ENCODE results near the gene F8A3. TPM values are rescaled to one million over a fixed set of nuclear protein-coding genes. Genes with fewer than 3 reads are reported as not detected.
"Not testable (repeated sequence)": the region's sequence is repeated elsewhere in the genome, so short reads cannot be mapped to it uniquely, and the experiment has no call there.

The F8A3 gene
- 1 to 10 TPM in 1 of 2 donors, under 1 TPM in 1; 0.23 to 5.1 TPM for total RNA-seq

- not testable (repeated sequence) for H3K4me1 Mint-ChIP-seq (ENCODE audit: low read depth); H3K9me3 Mint-ChIP-seq; H3K36me3 Mint-ChIP-seq (ENCODE audit: insufficient read depth in 2 of 2)
These were observed at the start of gene F8A3 for GRCh38 chrX:155458471-155458870. Gene F8A3, minus strand, starts transcription at chrX:155458620. Its CDS starts 20 bp downstream, at chrX:155458600.

GRCh38 chrX:155505296-155505695, 46.9 kb upstream of the F8A3 start:
- Mint-ChIP-seq H3K9me3 (no peaks in the 10 kb centered on the region), H3K4me3 (no peak overlapping the region), H3K27ac (no peak overlapping the region), H3K4me1 (ENCODE audit: low read depth) (no peaks in the 10 kb centered on the region), H3K36me3 (ENCODE audit: insufficient read depth in 2 of 2) (peaks cover 3 to 4% of the 10 kb centered on the region in 2 donors), H3K27me3 (ENCODE audit: low read depth) (no peaks in the 10 kb centered on the region)
- no peak for ATAC-seq (replicated peaks in 1 of 2)
- DNase-seq: no peak

More at GRCh38 chrX:155458471-155458870, at the start of gene F8A3:
- not testable (repeated sequence) for H3K27ac Mint-ChIP-seq; H3K27me3 Mint-ChIP-seq (ENCODE audit: low read depth); H3K4me3 Mint-ChIP-seq; DNase-seq
- peak; percentile 77 to 79 for ATAC-seq (replicated peaks in 1 of 2)

DNA sequence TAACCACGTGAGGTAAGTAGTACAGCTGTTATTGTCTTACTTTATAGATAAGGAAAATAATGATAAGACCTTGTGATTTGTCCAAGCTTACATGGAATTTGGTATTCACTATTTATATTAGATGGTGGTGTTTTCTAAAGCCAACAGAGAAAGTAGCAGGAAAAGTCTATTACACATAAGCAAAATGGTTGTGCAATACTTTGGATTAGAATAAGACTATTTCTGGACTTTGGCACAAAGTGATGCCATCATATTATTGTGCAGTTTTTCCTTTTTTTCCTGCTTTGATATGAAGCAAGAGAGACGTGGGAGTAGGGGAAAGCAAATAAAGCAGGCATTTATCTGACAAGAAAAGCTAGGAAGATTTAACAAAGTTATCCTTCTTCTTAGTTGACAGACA, 36.7 kb upstream of the F8A3 start:
- not testable (repeated sequence) for H3K27me3 Mint-ChIP-seq (ENCODE audit: low read depth); H3K27ac Mint-ChIP-seq; H3K9me3 Mint-ChIP-seq

GRCh38 chrX:155491421-155491820, 33.0 kb upstream of the F8A3 start:
- not testable (repeated sequence) for H3K36me3 Mint-ChIP-seq (ENCODE audit: insufficient read depth in 2 of 2); ATAC-seq (replicated peaks in 1 of 2); H3K9me3 Mint-ChIP-seq; DNase-seq; H3K4me3 Mint-ChIP-seq; H3K27me3 Mint-ChIP-seq (ENCODE audit: low read depth); H3K4me1 Mint-ChIP-seq (ENCODE audit: low read depth); H3K27ac Mint-ChIP-seq

More for the DNA sequence above, 36.7 kb upstream of the F8A3 start:
- H3K4me1 Mint-ChIP-seq (ENCODE audit: low read depth); H3K4me3 Mint-ChIP-seq; DNase-seq; H3K36me3 Mint-ChIP-seq (ENCODE audit: insufficient read depth in 2 of 2); ATAC-seq (replicated peaks in 1 of 2): not testable (repeated sequence)

GRCh38 chrX:155477136-155477535, 18.7 kb upstream of the F8A3 start:
- peak; percentile 88 to 95 for ATAC-seq (replicated peaks in 1 of 2)
- DNase-seq; H3K4me1 Mint-ChIP-seq (ENCODE audit: low read depth); H3K9me3 Mint-ChIP-seq; H3K36me3 Mint-ChIP-seq (ENCODE audit: insufficient read depth in 2 of 2); H3K4me3 Mint-ChIP-seq; H3K27me3 Mint-ChIP-seq (ENCODE audit: low read depth); H3K27ac Mint-ChIP-seq: not testable (repeated sequence)

DNA sequence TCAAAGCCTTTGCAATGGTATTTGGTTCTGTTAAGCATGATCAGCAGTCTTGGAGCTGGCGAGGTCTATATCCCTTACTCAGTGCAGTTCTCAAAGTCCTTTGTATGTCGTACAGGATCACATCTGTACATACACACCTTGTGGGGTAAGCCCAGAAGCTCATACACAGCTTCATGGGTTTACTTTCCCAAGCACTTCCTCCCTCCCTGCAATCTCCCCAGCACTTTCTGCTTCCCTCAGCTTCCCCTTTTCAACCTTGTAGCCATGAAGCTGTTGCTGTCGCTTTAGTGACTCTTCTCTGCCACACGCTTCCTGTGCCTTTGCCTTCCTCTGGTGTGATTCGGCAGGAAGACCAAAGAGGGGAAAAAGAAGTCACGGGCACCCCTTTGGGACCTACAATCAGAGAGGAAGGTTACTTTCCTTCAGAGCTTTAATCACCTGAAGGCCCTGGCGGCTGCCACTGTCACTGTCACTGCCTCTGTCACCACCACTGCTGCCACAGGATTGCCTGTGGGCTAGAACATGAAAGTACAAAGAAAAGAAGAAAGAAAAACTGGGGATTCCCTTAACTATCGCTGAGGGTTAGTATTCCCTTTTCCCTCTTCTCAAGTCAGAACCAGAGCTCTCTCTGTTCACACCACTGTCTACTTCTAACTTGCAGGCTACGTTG, 8.0 kb upstream of the F8A3 start:
- H3K27me3 Mint-ChIP-seq (ENCODE audit: low read depth); H3K27ac Mint-ChIP-seq; H3K4me1 Mint-ChIP-seq (ENCODE audit: low read depth); H3K9me3 Mint-ChIP-seq; H3K36me3 Mint-ChIP-seq (ENCODE audit: insufficient read depth in 2 of 2); DNase-seq; H3K4me3 Mint-ChIP-seq: not testable (repeated sequence)
- peak; percentile 77 to 85 for ATAC-seq (replicated peaks in 1 of 2)

GRCh38 chrX:155460501-155460900, 2.1 kb upstream of the F8A3 start:
- ATAC-seq (replicated peaks in 1 of 2): peak; percentile 55 to 66

DNA sequence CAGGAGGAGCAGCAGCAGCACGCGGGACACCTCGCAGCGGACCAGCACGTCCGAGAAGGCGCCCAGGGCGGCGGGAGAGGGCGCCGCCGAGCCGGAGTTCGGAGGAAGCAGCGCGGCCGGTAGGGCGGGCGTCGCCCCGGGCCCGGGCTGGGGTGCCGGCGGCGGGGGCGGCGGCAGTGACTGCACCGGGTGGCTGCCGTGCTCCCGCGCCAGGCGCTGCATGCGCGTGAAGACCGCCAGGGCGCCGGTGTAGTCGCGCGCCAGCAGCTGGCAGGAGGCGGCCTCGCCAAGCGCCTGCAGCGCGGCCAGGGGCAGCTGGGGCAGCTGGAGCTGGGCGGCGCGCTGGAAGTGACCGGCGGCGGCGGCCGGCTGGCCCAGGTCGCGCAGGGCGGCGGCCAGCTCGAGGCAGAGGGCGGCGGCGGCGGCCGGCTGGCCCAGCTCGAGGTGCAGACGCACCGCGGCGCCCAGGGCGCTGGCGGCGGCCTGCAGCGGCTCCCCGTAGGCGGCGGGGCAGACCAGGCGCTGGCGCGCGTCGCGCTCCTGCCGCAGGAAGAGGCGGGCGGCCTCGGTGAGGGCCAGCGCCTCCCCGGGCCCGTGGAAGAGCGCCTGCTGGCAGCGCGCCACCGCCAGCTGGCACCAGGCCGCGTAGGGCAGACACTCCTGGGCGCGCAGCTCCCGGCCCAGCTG, 516 bp downstream of the F8A3 start:
- not testable (repeated sequence) for H3K36me3 Mint-ChIP-seq (ENCODE audit: insufficient read depth in 2 of 2); H3K27me3 Mint-ChIP-seq (ENCODE audit: low read depth); H3K4me1 Mint-ChIP-seq (ENCODE audit: low read depth); DNase-seq; H3K4me3 Mint-ChIP-seq; H3K9me3 Mint-ChIP-seq; H3K27ac Mint-ChIP-seq
- ATAC-seq (replicated peaks in 1 of 2): peak; percentile 56 to 67

More at GRCh38 chrX:155460501-155460900, 2.1 kb upstream of the F8A3 start:
- not testable (repeated sequence) for H3K27ac Mint-ChIP-seq; H3K4me3 Mint-ChIP-seq; H3K9me3 Mint-ChIP-seq; DNase-seq; H3K36me3 Mint-ChIP-seq (ENCODE audit: insufficient read depth in 2 of 2); H3K27me3 Mint-ChIP-seq (ENCODE audit: low read depth); H3K4me1 Mint-ChIP-seq (ENCODE audit: low read depth)

DNA sequence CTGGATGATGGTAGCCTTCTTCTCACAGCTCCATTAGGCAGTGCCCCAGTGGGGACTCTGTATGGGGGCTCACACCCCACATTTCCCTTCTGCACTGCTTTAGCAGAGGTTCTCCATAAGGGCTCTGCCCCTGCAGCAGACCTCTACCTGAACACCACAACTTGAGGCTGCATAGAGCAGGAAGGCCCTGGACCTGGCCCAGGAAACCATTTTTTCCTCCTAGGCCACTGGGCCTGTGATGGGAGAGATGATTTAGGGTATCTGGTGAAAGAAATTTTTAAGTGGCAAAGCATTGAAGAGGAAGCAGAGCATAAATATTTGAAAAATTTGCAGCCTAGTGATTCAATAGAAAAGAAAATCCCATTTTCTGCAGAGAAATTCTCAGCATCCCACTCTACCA, 17.3 kb downstream of the F8A3 start:
- Mint-ChIP-seq H3K9me3 (peaks cover 6 to 15% of the 10 kb centered on the region in 2 donors), H3K27ac (no peak overlapping the region), H3K36me3 (ENCODE audit: insufficient read depth in 2 of 2) (peaks cover 7% of the 10 kb centered on the region in 2 donors), H3K27me3 (ENCODE audit: low read depth) (no peaks in the 10 kb centered on the region), H3K4me1 (ENCODE audit: low read depth) (no peaks in the 10 kb centered on the region), H3K4me3 (no peak overlapping the region)
- ATAC-seq (replicated peaks in 1 of 2) (no peak), DNase-seq (no peak)

DNA sequence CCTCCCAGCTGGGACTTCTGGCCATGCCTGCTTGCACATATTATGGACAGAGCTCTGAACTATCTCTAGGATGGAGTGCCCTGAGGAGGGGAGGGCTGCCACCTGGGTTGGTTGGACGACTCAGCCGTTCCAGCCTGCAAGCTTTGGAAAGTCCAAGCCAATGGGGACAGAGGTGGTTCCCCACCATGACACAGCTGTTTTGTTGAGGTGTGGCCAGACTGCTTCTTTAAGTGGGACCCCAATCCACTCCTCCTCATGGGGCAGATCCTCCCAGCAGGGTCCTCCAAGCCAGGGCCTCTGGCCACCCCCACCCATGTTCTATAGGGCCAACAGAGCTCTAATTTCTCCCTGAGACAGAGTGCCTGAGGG, 22.7 kb downstream of the F8A3 start:
- no peak overlapping the region for H3K4me3 Mint-ChIP-seq
- no peak for DNase-seq
- peaks cover 2 to 4% of the 10 kb centered on the region in 2 donors for H3K36me3 Mint-ChIP-seq (ENCODE audit: insufficient read depth in 2 of 2)
- H3K27me3 Mint-ChIP-seq (ENCODE audit: low read depth): no peaks in the 10 kb centered on the region
- H3K4me1 Mint-ChIP-seq (ENCODE audit: low read depth): no peaks in the 10 kb centered on the region
- peaks cover 3 to 9% of the 10 kb centered on the region in 2 donors for H3K9me3 Mint-ChIP-seq
- H3K27ac Mint-ChIP-seq: no peak overlapping the region
- no peak for ATAC-seq (replicated peaks in 1 of 2)

GRCh38 chrX:155434906-155435743, 23.3 kb downstream of the F8A3 start:
- DNase-seq (no peak), ATAC-seq (replicated peaks in 1 of 2) (no peak)
- H3K9me3 Mint-ChIP-seq: peaks cover 0 to 10% of the 10 kb centered on the region in 2 donors
- no peaks in the 10 kb centered on the region for H3K4me1 Mint-ChIP-seq (ENCODE audit: low read depth)
- no peaks in the 10 kb centered on the region for H3K27me3 Mint-ChIP-seq (ENCODE audit: low read depth)
- no peak overlapping the region for H3K27ac Mint-ChIP-seq
- no peak overlapping the region for H3K4me3 Mint-ChIP-seq
- H3K36me3 Mint-ChIP-seq (ENCODE audit: insufficient read depth in 2 of 2): peaks cover 0 to 1% of the 10 kb centered on the region in 2 donors

GRCh38 chrX:155417769-155418168, 40.7 kb downstream of the F8A3 start:
- H3K27me3 Mint-ChIP-seq (ENCODE audit: low read depth): no peaks in the 10 kb centered on the region
- H3K9me3 Mint-ChIP-seq: no peaks in the 10 kb centered on the region
- no peak overlapping the region for H3K4me3 Mint-ChIP-seq
- DNase-seq: no peak
- H3K27ac Mint-ChIP-seq: no peak overlapping the region
- no peaks in the 10 kb centered on the region for H3K36me3 Mint-ChIP-seq (ENCODE audit: insufficient read depth in 2 of 2)
- H3K4me1 Mint-ChIP-seq (ENCODE audit: low read depth): peaks cover 4% of the 10 kb centered on the region
- peak; percentile 70 to 87 for ATAC-seq (replicated peaks in 1 of 2)
